HUES6 (cell line): ENCODE data around the gene NOL4L.

ENCODE experiments used
- H3K27ac ChIP-seq: 2 replicates; pipeline ENCODE4 v1.7.0; 2013; ENCODE audit warnings: low read depth, mild to moderate bottlenecking, low read length, inconsistent platforms
- H3K27me3 ChIP-seq: 2 replicates; pipeline ENCODE4 v1.6.1; 2013; ENCODE audit warnings: low read length; ENCODE audit not compliant: control insufficient read depth, insufficient read depth
- H3K36me3 ChIP-seq: 2 replicates; pipeline ENCODE4 v1.6.1; 2013; ENCODE audit warnings: low read length; ENCODE audit not compliant: control insufficient read depth, insufficient read depth
- H3K4me1 ChIP-seq: 2 replicates; pipeline ENCODE4 v1.6.1; 2013; ENCODE audit warnings: low read length; ENCODE audit not compliant: control insufficient read depth, insufficient read depth
- H3K4me3 ChIP-seq: 2 replicates; pipeline ENCODE4 v1.5.1; 2013; ENCODE audit warnings: low read depth, low read length
- H3K9ac ChIP-seq: one replicate; pipeline ENCODE4 v1.6.1; 2013; ENCODE audit warnings: mild to moderate bottlenecking, low read length
- H3K9me3 ChIP-seq: 2 replicates; pipeline ENCODE4 v1.6.1; 2013; ENCODE audit warnings: low read depth, low read length; ENCODE audit not compliant: control insufficient read depth, insufficient read depth

The NOL4L gene

GRCh38 chr20:32404017-32404416 lies 181.1 kb downstream of the NOL4L start:
- H3K27ac ChIP-seq, result no peak overlapping the region
- 0 out of 2 replicates have a peak, but pooled peaks cover 2% of the 10 kb centered on the region for H3K36me3 ChIP-seq
- H3K9ac ChIP-seq, result no peak overlapping the region
- no peak overlapping the region for H3K4me3 ChIP-seq
- H3K27me3 ChIP-seq, result no peaks in the 10 kb centered on the region
- no peaks in the 10 kb centered on the region for H3K9me3 ChIP-seq
- H3K4me1 ChIP-seq, result no peaks in the 10 kb centered on the region

- Histone ChIP-seq H3K9ac (no peak overlapping the region), H3K4me3 (no peak overlapping the region), H3K9me3 (no peaks in the 10 kb centered on the region), H3K36me3 (no peaks in the 10 kb centered on the region), H3K27ac (no peak overlapping the region), H3K4me1 (no peaks in the 10 kb centered on the region), H3K27me3 (no peaks in the 10 kb centered on the region)
These were observed 184.7 kb downstream of the NOL4L start for GRCh38 chr20:32400476-32400875.

GRCh38 chr20:32397567-32398084 lies 187.5 kb downstream of the NOL4L start:
- Histone ChIP-seq H3K4me3 (no peak overlapping the region), H3K9ac (no peak overlapping the region), H3K27me3 (no peaks in the 10 kb centered on the region), H3K4me1 (no peaks in the 10 kb centered on the region), H3K36me3 (no peaks in the 10 kb centered on the region), H3K27ac (no peak overlapping the region), H3K9me3 (no peaks in the 10 kb centered on the region)

- no peaks in the 10 kb centered on the region for H3K27me3 ChIP-seq
- H3K9me3 ChIP-seq, result no peaks in the 10 kb centered on the region
- H3K36me3 ChIP-seq, result no peaks in the 10 kb centered on the region
- no peak overlapping the region for H3K9ac ChIP-seq
- no peaks in the 10 kb centered on the region for H3K4me1 ChIP-seq
- no peak overlapping the region for H3K4me3 ChIP-seq
- no peak overlapping the region for H3K27ac ChIP-seq
These were observed 188.4 kb downstream of the NOL4L start for GRCh38 chr20:32396646-32397160.

DNA sequence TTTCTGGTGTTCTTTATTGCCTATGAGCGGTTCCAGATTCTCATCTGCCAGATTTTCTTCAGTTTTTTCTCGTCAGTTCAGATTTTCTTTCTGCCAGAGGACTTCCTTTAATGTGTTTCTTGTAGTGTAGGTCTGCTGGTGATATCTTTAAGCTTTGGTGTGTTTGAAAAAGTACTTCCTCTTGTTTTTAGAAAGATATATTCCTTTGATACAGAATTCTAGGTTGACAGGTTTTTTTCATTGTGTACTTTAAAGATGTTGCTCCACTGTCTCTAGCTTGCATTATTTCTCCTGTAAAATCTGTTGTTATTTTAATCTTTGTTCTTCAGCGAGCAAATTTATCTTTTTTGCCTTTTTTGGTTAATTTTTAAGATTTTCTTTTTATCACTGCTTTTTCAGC lies 190.1 kb downstream of the NOL4L start:
- Histone ChIP-seq H3K27ac (no peak overlapping the region), H3K36me3 (no peaks in the 10 kb centered on the region), H3K4me3 (no peak overlapping the region)

More for the DNA sequence above, 190.1 kb downstream of the NOL4L start:
- Histone ChIP-seq H3K4me1 (no peaks in the 10 kb centered on the region), H3K9ac (no peak overlapping the region), H3K9me3 (no peaks in the 10 kb centered on the region), H3K27me3 (no peaks in the 10 kb centered on the region)
